ENCODE results near the gene MTMR2. TPM values are rescaled to one million over a fixed set of nuclear protein-coding genes. Genes with fewer than 3 reads are reported as not detected.
A peak's percentile ranks its signal among the peaks of the same experiment; 100 is the strongest.

The MTMR2 gene
- total and polyA plus RNA-seq, 9 of the 15 experiments (the other 6 are each of a cell fraction or from before 2014, with no cell fraction given): 12.6 to 35.8 (median 25.2) TPM

- TF ChIP-seq MITF (IDR thresholded peaks at IDR 0.05) (no peak), GATA2 (CRISPR knock-in tag; IDR thresholded peaks at IDR 0.05) (no peak), ESRRB (CRISPR knock-in tag; IDR thresholded peaks at IDR 0.05; ENCODE audit: borderline replicate concordance) (no peak), HBP1 (CRISPR knock-in tag; IDR thresholded peaks at IDR 0.05) (peak; percentile 8; the same call in 1 of the 2 replicates), PREB (CRISPR knock-in tag; IDR thresholded peaks at IDR 0.05) (peak; percentile 18; the same call in 1 of the 2 replicates), ETV6 (IDR thresholded peaks at IDR 0.05; ENCODE audit: borderline replicate concordance in 1 of 2, low read depth in 2 of 2, low read length in 1 of 2) (0 out of 4 replicates have a peak, but pooled peaks of 1 of the 2 experiments have one; percentile 26), ETV6 (CRISPR knock-in tag; IDR thresholded peaks at IDR 0.05; ENCODE audit: borderline replicate concordance) (no peak), REST (IDR thresholded peaks at IDR 0.05; ENCODE audit: borderline replicate concordance) (no peak), REST (CRISPR knock-in tag; IDR thresholded peaks at IDR 0.05; ENCODE audit: low read depth) (no peak), BRD4 (IDR thresholded peaks at IDR 0.05) (peak; percentile 81), ZBTB43 (CRISPR knock-in tag; IDR thresholded peaks at IDR 0.05) (0 out of 2 replicates have a peak, but pooled peaks have one; percentile 27)
Observed at GRCh38 chr11:95790123-95790932, 133.6 kb downstream of the MTMR2 start, which contains the start of gene CEP57 (continued).
